AG08396 (cell line): ENCODE data around the gene LRTM1.

Experiments used
- DNase-seq: peaks from one replicate; pipeline ENCODE4 v3.0.0; 2012; ENCODE audit warnings: low spot score, mixed read lengths

LRTM1 gene

GRCh38 chr3:54928046-54928770 lies at the start of gene LRTM1:
Gene LRTM1 (minus strand): TSS chr3:54928059. CDS start chr3:54927911, 148 bp downstream.
- no peak for DNase-seq

- no peak for DNase-seq
These were observed 49.6 kb upstream of the LRTM1 start for GRCh38 chr3:54977439-54977838.

GRCh38 chr3:54970895-54971294 lies 43.0 kb upstream of the LRTM1 start:
- DNase-seq: peak; percentile 22

- DNase-seq: no peak
These were observed 41.8 kb upstream of the LRTM1 start for GRCh38 chr3:54969652-54970051.

GRCh38 chr3:54968546-54969172 lies 40.8 kb upstream of the LRTM1 start:
- DNase-seq: no peak

GRCh38 chr3:54967731-54968161 lies 39.9 kb upstream of the LRTM1 start:
- no peak for DNase-seq

- DNase-seq: no peak
These were observed 39.1 kb upstream of the LRTM1 start for GRCh38 chr3:54966979-54967378.

- peak; percentile 65 for DNase-seq
These were observed 37.9 kb upstream of the LRTM1 start for GRCh38 chr3:54965746-54966145.

- DNase-seq: no peak
These were observed 36.2 kb upstream of the LRTM1 start for GRCh38 chr3:54964081-54964480.

GRCh38 chr3:54963641-54964040 lies 35.8 kb upstream of the LRTM1 start:
- DNase-seq: no peak

- no peak for DNase-seq
These were observed 34.3 kb upstream of the LRTM1 start for GRCh38 chr3:54962200-54962599.

GRCh38 chr3:54960701-54961100 lies 32.8 kb upstream of the LRTM1 start:
- DNase-seq: no peak

GRCh38 chr3:54960082-54960481 lies 32.2 kb upstream of the LRTM1 start:
- DNase-seq: no peak

- DNase-seq: no peak
These were observed 29.9 kb upstream of the LRTM1 start for GRCh38 chr3:54957711-54958110.

- no peak for DNase-seq
These were observed 28.1 kb upstream of the LRTM1 start for GRCh38 chr3:54955941-54956340.

- DNase-seq: no peak
These were observed 27.6 kb upstream of the LRTM1 start for GRCh38 chr3:54955496-54955895.

GRCh38 chr3:54954521-54954920 lies 26.7 kb upstream of the LRTM1 start:
- no peak for DNase-seq

GRCh38 chr3:54954022-54954421 lies 26.2 kb upstream of the LRTM1 start:
- peak; percentile 65 for DNase-seq

- DNase-seq: peak; percentile 88
These were observed 23.5 kb upstream of the LRTM1 start for GRCh38 chr3:54951405-54951804.

GRCh38 chr3:54950391-54951003 lies 22.6 kb upstream of the LRTM1 start:
- DNase-seq: no peak

- DNase-seq: no peak
These were observed 21.7 kb upstream of the LRTM1 start for GRCh38 chr3:54949491-54950044.

- DNase-seq: no peak
These were observed 14.0 kb upstream of the LRTM1 start for GRCh38 chr3:54941690-54942362.
